Measurements from ENCODE around the gene BCL2. TPM values are rescaled to one million over a fixed set of nuclear protein-coding genes. Genes with fewer than 3 reads are reported as not detected.

BCL2 gene
- total and polyA plus RNA-seq, 9 of the 15 experiments (the other 6 are each of a cell fraction or from before 2014, with no cell fraction given): 0.10 to 1.1 (median 0.65) TPM

DNA sequence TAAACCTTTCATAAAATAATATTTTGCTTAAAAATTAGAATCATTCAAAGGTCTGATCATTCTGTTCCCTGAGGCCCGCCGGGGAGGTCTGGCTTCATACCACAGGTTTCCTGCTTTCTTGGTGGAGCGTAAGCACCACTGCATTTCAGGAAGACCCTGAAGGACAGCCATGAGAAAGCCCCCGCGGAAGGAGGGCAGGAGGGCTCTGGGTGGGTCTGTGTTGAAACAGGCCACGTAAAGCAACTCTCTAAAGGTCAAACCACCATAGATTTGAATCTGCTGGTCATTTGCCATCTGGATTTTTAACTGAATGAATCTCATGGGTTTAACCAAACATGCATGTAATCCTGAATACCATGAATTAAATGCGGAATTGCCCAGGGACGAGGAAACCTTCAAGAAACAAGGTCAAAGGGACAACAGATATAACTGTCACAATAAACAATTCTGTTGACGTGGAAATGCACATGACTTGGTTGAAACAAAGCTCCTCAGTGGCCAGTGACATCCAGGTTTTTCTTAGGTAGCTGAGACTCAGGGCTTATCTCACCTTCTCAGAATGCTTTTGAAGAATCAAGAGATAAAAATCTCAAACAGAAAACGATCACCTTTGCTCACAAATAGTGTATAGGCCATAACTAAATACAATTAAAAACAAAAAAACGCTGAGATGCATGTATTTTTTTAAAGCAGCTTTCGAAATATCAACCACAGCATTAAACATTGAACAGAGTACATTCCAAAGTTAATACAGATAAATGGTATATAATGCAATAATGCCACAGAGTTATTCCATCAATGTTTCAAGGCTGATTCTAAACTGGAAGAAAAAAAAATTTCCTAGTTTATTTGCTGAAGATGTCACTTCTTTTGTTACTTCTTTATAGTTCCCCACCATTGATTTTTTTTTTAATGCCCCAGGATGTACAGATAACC, 193.2 kb downstream of the BCL2 start:
- no peaks in the 10 kb centered on the region for H3K9me1 ChIP-seq (ENCODE audit: control insufficient read depth, insufficient read depth, low read length)
- H3K4me1 ChIP-seq (replicated peaks in 1 of 2; ENCODE audit: control insufficient read depth in 2 of 2, insufficient read depth in 2 of 2, low read length in 2 of 2): no peaks in the 10 kb centered on the region
- ATAC-seq (no peak), FAIRE-seq (no peak), DNase-seq (ENCODE audit: extremely low read depth in 1 of 4, low spot score in 3 of 4) (no peak)
- intact Hi-C loops (cut with micrococcal nuclease) (loop anchor here (10.0 kb wide), 1 partner anchor 102 kb away; no protein-coding TSS in a partner anchor), in situ Hi-C loops (cut with MboI) (no loop called here)
- no peaks in the 10 kb centered on the region for H3K36me3 ChIP-seq (ENCODE audit: control insufficient read depth, insufficient read depth, low read length)
- H3K27me3 ChIP-seq (ENCODE audit: control insufficient read depth in 2 of 2, insufficient read depth in 2 of 2, low read length in 2 of 2): peaks cover 0 to 10% of the 10 kb centered on the region in 2 experiments; a peak in 3 of 5 replicates
- 13% methylated on average over 8 of the region's 12 CpGs for WGBS (ENCODE audit: insufficient coverage, low coverage, missing lambda C conversion rate)
- no peaks in the 10 kb centered on the region for H4K20me1 ChIP-seq (replicated peaks; ENCODE audit: control insufficient read depth, insufficient read depth, low read length)
- ChIA-PET POLR2A (no interaction called here), CTCF (ENCODE audit: low intra/inter-chr PET ratio) (no interaction called here)
- H3K79me2 ChIP-seq (ENCODE audit: control insufficient read depth, insufficient read depth, low read length): no peaks in the 10 kb centered on the region
- no peak overlapping the region for H3K4me3 ChIP-seq
- no peak overlapping the region for H3K4me2 ChIP-seq (ENCODE audit: insufficient read depth, low read length)
- H3K9ac ChIP-seq (ENCODE audit: insufficient read depth in 1 of 2, low read depth in 2 of 2, low read length in 2 of 2): no peak overlapping the region
- H2AFZ ChIP-seq (ENCODE audit: low read depth, low read length): no peak overlapping the region
- no peaks in the 10 kb centered on the region for H3K9me3 ChIP-seq (replicated peaks; ENCODE audit: control insufficient read depth, insufficient read depth, low read depth, low read length)
- H3K27ac ChIP-seq (ENCODE audit: extremely low read depth, low read depth, low read length): no peak overlapping the region
- no TSS peak for BruUV-seq (replicated peaks)
- TF ChIP-seq ZNF696 (CRISPR knock-in tag; conservative IDR thresholded peaks at IDR 0.05): no peak
- TF ChIP-seq PYGO2 (tag; IDR thresholded peaks at IDR 0.05): no peak
- TF ChIP-seq, protein P1, sequence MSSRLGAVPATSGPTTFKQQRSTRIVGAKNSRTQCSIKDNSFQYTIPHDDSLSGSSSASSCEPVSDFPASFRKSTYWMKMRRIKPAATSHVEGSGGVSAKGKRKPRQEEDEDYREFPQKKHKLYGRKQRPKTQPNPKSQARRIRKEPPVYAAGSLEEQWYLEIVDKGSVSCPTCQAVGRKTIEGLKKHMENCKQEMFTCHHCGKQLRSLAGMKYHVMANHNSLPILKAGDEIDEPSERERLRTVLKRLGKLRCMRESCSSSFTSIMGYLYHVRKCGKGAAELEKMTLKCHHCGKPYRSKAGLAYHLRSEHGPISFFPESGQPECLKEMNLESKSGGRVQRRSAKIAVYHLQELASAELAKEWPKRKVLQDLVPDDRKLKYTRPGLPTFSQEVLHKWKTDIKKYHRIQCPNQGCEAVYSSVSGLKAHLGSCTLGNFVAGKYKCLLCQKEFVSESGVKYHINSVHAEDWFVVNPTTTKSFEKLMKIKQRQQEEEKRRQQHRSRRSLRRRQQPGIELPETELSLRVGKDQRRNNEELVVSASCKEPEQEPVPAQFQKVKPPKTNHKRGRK (tag; IDR thresholded peaks at IDR 0.05): no peak
- TF ChIP-seq FOXA1 (IDR thresholded peaks at IDR 0.05; ENCODE audit: borderline replicate concordance): no peak
- no peak for TF ChIP-seq NFYB (IDR thresholded peaks at IDR 0.05; ENCODE audit: extremely low read depth, insufficient read length)
- no peak for TF ChIP-seq ADNP (tag; IDR thresholded peaks at IDR 0.05)
- no peak for TF ChIP-seq ZNF217 (CRISPR knock-in tag; IDR thresholded peaks at IDR 0.05)
- TF ChIP-seq KLF16 (IDR thresholded peaks at IDR 0.05): no peak
- TF ChIP-seq, protein P2, sequence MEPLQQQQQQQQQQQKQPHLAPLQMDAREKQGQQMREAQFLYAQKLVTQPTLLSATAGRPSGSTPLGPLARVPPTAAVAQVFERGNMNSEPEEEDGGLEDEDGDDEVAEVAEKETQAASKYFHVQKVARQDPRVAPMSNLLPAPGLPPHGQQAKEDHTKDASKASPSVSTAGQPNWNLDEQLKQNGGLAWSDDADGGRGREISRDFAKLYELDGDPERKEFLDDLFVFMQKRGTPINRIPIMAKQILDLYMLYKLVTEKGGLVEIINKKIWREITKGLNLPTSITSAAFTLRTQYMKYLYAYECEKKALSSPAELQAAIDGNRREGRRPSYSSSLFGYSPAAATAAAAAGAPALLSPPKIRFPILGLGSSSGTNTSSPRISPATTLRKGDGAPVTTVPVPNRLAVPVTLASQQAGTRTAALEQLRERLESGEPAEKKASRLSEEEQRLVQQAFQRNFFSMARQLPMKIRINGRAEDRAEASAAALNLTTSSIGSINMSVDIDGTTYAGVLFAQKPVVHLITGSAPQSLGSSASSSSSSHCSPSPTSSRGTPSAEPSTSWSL (CRISPR knock-in tag; IDR thresholded peaks at IDR 0.05; ENCODE audit: borderline replicate concordance): no peak
- TF ChIP-seq, protein P3, sequence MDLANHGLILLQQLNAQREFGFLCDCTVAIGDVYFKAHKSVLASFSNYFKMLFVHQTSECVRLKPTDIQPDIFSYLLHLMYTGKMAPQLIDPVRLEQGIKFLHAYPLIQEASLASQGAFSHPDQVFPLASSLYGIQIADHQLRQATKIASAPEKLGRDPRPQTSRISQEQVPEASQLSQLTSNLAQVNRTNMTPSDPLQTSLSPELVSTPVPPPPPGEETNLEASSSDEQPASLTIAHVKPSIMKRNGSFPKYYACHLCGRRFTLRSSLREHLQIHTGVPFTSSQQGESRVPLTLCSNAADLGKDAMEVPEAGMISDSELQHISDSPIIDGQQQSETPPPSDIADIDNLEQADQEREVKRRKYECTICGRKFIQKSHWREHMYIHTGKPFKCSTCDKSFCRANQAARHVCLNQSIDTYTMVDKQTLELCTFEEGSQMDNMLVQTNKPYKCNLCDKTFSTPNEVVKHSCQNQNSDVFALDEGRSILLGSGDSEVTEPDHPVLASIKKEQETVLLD (IDR thresholded peaks at IDR 0.05): no peak
- TF ChIP-seq ZNF354B (CRISPR knock-in tag; IDR thresholded peaks at IDR 0.05): no peak

All from K562 (cell line).